H54 (cell line): ENCODE measurements around the gene SAFB.
"Not testable (repeated sequence)": the region's sequence is repeated elsewhere in the genome, so short reads cannot be mapped to it uniquely, and the experiment has no call there.

ENCODE experiments used
- DNase-seq: peaks from one replicate; pipeline ENCODE4 v3.0.0; 2011; ENCODE audit warnings: low spot score, mixed read lengths; ENCODE audit not compliant: insufficient read length
- FAIRE-seq: peaks from 3 replicates; lab custom pipeline; 2011; peaks lifted over from hg19 to GRCh38; lab: Jason Lieb, UNC
- POLR2A ChIP-seq: IDR thresholded peaks from 2 replicates; pipeline ENCODE4 v1.6.1; 2011; ENCODE audit warnings: low read depth, mild to moderate bottlenecking, low read length

Gene SAFB

GRCh38 chr19:5694956-5695648, 72.2 kb downstream of the SAFB start:
- no peak for FAIRE-seq
- no peak for TF ChIP-seq POLR2A
- DNase-seq = no peak

DNA sequence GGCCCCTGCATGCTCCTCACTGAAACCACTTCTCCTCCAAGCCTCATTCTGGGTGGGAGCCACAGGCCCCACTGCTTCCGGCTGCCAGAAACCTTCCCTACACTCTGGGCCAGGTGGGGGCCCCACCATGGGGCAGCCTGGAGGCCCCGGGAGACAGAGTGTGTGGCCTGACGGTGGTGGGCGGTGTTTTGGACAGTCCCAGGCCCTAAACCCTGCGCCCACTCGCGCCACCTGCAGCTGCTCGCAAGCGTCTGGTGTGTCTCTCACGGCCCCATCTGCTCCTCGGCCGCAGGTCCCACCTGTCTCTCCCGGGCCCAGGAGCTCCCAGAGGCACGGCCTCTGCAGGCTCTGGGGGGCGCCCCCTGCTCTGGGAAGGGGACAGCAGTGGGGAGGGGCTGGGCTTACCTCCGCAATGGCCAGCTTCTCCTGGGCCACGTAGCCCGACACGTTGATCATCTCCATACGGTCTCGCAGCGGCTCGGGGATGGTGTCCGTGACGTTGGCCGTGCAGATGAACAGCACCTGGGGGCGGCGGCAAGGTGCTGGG, 72.8 kb downstream of the SAFB start:
- DNase-seq (no peak), FAIRE-seq (no peak)
- no peak for TF ChIP-seq POLR2A

GRCh38 chr19:5696196-5697021, 73.5 kb downstream of the SAFB start:
- no peak for FAIRE-seq
- TF ChIP-seq POLR2A = no peak
- no peak for DNase-seq

DNA sequence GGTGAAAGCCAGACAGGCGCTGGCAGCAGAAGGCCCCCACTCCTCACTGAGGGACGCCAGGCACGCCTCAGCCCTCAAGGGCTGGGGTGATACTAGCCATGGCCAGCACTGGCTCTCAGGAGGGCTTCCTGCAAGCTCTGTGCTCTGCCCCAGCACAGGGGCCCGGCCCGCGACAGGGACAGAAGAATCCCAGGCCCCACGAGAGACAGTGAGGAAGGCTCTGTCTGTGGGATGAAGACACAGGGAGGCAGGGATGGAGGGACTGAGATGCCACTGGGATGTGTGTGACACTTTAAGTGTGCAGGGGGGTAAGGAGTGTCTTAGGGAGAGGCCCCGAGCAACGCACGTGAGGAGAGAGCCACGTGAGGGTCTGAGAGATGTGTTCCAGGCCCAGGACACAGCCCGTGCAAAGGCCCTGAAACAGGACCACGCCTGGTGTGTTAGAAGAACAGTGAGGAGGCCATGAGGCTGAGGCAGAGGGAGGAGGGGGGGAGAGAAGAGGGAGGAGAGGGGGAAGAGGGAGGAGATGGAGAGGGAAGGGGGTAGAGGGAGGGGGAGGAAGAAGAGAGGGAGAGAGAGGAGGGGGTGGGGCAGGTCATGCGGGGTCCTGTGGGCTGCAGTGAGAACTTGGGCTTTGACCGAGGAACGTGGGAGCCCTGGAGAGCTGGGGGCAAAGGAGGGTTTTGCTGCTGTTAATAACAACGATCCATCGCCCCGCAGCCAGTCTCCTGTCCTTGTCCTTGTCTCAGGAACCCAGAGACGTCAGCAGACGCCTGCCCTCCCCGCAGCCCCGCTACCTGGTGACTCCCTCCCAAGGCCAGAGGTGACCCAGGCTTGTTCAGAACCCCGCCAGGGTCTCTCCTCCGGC, 74.4 kb downstream of the SAFB start:
- DNase-seq = no peak
- no peak for TF ChIP-seq POLR2A
- no peak for FAIRE-seq

- DNase-seq (no peak), FAIRE-seq (no peak)
- TF ChIP-seq POLR2A = no peak
These were observed 75.2 kb downstream of the SAFB start for GRCh38 chr19:5697890-5698634.

- no peak for TF ChIP-seq POLR2A
- no peak for FAIRE-seq
- no peak for DNase-seq
These were observed 75.9 kb downstream of the SAFB start for GRCh38 chr19:5698635-5699422.

DNA sequence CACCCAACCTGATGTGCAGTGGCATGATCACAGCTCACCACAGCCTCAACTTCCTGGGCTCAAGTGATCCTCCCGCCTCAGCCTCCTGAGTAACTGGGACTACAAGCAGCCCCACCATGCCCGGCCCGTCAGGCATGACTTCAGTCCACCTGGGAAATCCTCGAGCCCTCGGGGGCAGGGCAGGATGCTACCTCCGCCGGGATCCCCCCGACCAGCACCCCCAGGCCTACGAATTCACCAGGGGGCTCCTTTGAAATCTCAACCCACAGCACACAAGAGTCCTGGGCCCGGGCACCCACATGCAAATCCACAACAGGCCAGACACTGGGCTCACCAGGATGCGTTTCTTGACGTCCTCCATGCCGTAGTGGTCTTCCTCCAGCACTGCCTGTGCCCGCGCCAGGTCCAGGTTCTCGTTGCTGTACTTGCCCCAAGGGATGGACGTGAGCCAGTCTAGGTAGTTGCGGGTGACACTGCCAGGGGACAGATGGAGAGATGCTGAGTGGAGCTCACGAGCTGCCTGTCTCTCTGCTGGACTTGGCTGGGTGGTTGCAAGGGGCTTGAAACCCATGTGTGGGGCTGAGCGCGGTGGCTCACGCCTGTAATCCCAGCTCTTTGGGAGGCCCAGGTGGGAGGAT, 77.7 kb downstream of the SAFB start:
- no peak for FAIRE-seq
- no peak for DNase-seq

GRCh38 chr19:5702053-5702410, 79.1 kb downstream of the SAFB start:
- FAIRE-seq, DNase-seq: not testable (repeated sequence)

More for the DNA sequence above, 77.7 kb downstream of the SAFB start:
- no peak for TF ChIP-seq POLR2A

GRCh38 chr19:5703819-5704818, 81.2 kb downstream of the SAFB start:
- FAIRE-seq (no peak), DNase-seq (no peak)
- TF ChIP-seq POLR2A = no peak

DNA sequence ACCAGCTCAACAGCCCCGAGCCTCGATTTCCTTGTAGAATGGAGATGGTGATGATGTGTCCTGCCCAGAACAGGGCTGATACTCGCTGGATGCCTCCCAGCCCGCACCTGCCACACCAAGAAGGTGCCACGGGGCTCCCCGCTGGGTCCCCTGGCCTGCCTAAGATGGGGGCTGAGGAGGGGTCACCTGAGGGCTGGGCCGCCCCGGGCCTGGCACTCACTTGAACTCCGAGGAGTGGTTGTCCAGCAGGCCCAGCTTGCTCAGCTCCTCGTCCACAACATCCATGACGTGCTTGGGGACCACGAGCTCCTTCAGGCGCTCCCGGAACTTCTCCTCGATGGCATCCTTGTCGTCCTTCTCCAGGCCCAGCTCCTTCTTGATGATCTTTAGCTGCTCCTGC, 82.7 kb downstream of the SAFB start:
- TF ChIP-seq POLR2A = no peak
- DNase-seq (no peak), FAIRE-seq (no peak)
